K562 (cell line): Measurements from ENCODE around the gene SERPIND1. TPM values are rescaled to one million over a fixed set of nuclear protein-coding genes. Genes with fewer than 3 reads are reported as not detected.

ENCODE experiments used
- ATAC-seq: fragments of 200-7000 bp; cut with Tn5 transposase; 3 replicates; pipeline ENCODE4 v1.9.1; 2020; ENCODE audit warnings: moderate library complexity
- BruUV-seq: library from RNA; stranded (reverse); fragments of 400-500 nt; replicated peaks from 2 replicates; lab custom pipeline; 2021; lab: Mats Ljungman, UMichigan
- CTCF ChIA-PET: fragments of 300-600 bp; formaldehyde crosslinking; extraction: SDS; loops from one replicate; lab custom pipeline; 2021; ENCODE audit warnings: low intra/inter-chr PET ratio; lab: Yijun Ruan, JAX
- POLR2A ChIA-PET: fragments of 300-600, 350-650 bp; sonication (Branson Sonifier 250); formaldehyde crosslinking; extraction: SDS; loops from one replicate; lab custom pipeline; 2021; ENCODE audit warnings: antibody characterized with exemption, inconsistent platforms; lab: Yijun Ruan, JAX
- DNase-seq, 4 experiments: peaks; one replicate each; pipeline versions ENCODE4 v3.0.0 to v3.0.0-alpha.2; 2011 to 2018; ENCODE audit warnings: low spot score in 3 of 4, mixed read lengths in 3 of 4; ENCODE audit errors: extremely low read depth in 1 of 4
- FAIRE-seq: peaks from 2 replicates; lab custom pipeline; 2011; peaks lifted over from hg19 to GRCh38; lab: Jason Lieb, UNC
- H2AFZ ChIP-seq: 2 replicates; pipeline ENCODE4 v1.6.0; 2011; ENCODE audit warnings: low read depth, low read length, control low read depth, inconsistent platforms
- H3K27ac ChIP-seq: fragments of 200-600 bp; 3 replicates; pipeline ENCODE4 v1.8.0; 2011; ENCODE audit warnings: low read depth, mild to moderate bottlenecking, control low read depth, inconsistent platforms, low read length, moderate library complexity, mixed read lengths; ENCODE audit errors: extremely low read depth
- H3K27me3 ChIP-seq, 2 experiments: fragments of 300-600 bp in 1 of 2; 2 replicates in 1 of 2; 3 replicates in 1 of 2; pipeline versions ENCODE4 v1.6.0 to v1.8.0; 2011; ENCODE audit warnings: inconsistent platforms in 2 of 2, low read length in 2 of 2, mild to moderate bottlenecking in 1 of 2, mixed read lengths in 1 of 2, moderate library complexity in 1 of 2; ENCODE audit not compliant: control insufficient read depth in 2 of 2, insufficient read depth in 2 of 2
- H3K36me3 ChIP-seq: fragments of 300-600 bp; 3 replicates; pipeline ENCODE4 v1.8.0; 2011; ENCODE audit warnings: mild to moderate bottlenecking, low read length, inconsistent platforms; ENCODE audit not compliant: control insufficient read depth, insufficient read depth
- H3K4me1 ChIP-seq, 2 experiments: fragments of 200-600 bp in 1 of 2; replicated peaks in 1 of 2; 2 replicates in 1 of 2; 3 replicates in 1 of 2; pipeline versions ENCODE4 v1.5.1 to v1.8.0; 2011; ENCODE audit warnings: inconsistent platforms in 2 of 2, low read length in 2 of 2, mild to moderate bottlenecking in 1 of 2, mixed read lengths in 1 of 2, moderate library complexity in 1 of 2; ENCODE audit not compliant: control insufficient read depth in 2 of 2, insufficient read depth in 2 of 2
- H3K4me2 ChIP-seq: 2 replicates; pipeline ENCODE4 v1.6.1; 2011; ENCODE audit warnings: low read length, control low read depth, inconsistent platforms, mixed read lengths; ENCODE audit not compliant: insufficient read depth
- H3K4me3 ChIP-seq: fragments of 200-600 bp; sonication (generic), shearing (Covaris generic); 2 replicates; pipeline ENCODE4 v1.5.1; 2016; ENCODE audit warnings: control low read depth, inconsistent platforms
- H3K79me2 ChIP-seq: fragments of 200-600 bp; 3 replicates; pipeline ENCODE4 v1.8.0; 2011; ENCODE audit warnings: low read length, inconsistent platforms; ENCODE audit not compliant: control insufficient read depth, insufficient read depth
- H3K9ac ChIP-seq, 2 experiments: 2 replicates each; pipeline versions ENCODE4 v1.6.0 to v1.6.1; 2011; ENCODE audit warnings: low read depth in 2 of 2, low read length in 2 of 2, control low read depth in 1 of 2, inconsistent platforms in 1 of 2, mild to moderate bottlenecking in 1 of 2, mixed read lengths in 1 of 2; ENCODE audit not compliant: insufficient read depth in 1 of 2
- H3K9me1 ChIP-seq: one replicate; pipeline ENCODE4 v1.6.0; 2011; ENCODE audit warnings: inconsistent platforms, mild to moderate bottlenecking, low read length, moderate library complexity; ENCODE audit not compliant: control insufficient read depth, insufficient read depth
- H3K9me3 ChIP-seq: replicated peaks from 2 replicates; pipeline ENCODE4 v1.5.1; 2011; ENCODE audit warnings: low read depth, low read length, inconsistent platforms; ENCODE audit not compliant: control insufficient read depth, insufficient read depth
- H4K20me1 ChIP-seq: replicated peaks from 2 replicates; pipeline ENCODE4 v1.6.1; 2011; ENCODE audit warnings: low read length, inconsistent platforms, mixed read lengths; ENCODE audit not compliant: control insufficient read depth, insufficient read depth
- BRF1 ChIP-seq: IDR thresholded peaks from 3 replicates; pipeline ENCODE4 v1.6.1; 2011; ENCODE audit warnings: borderline replicate concordance, mild to moderate bottlenecking; ENCODE audit not compliant: insufficient read length; ENCODE audit errors: extremely low read depth
- CBFA2T3 ChIP-seq: fragments of 450-650 bp; IDR thresholded peaks from 2 replicates; pipeline ENCODE4 v1.6.1; 2017
- CBX5 ChIP-seq: IDR thresholded peaks from 2 replicates; pipeline ENCODE4 v1.6.1; 2014; ENCODE audit warnings: low read depth, borderline replicate concordance
- ESRRB ChIP-seq: fragments of 250-450 bp; sonication (Bioruptor Pico); IDR thresholded peaks from 2 replicates; pipeline ENCODE4 v1.5.0; 2020; ENCODE audit warnings: mild to moderate bottlenecking, moderate library complexity, borderline replicate concordance
- HDAC1 ChIP-seq, 2 experiments: fragments of 450-650 bp; IDR thresholded peaks; 2 replicates each; pipeline ENCODE4 v1.6.1; 2016 to 2017; ENCODE audit warnings: inconsistent platforms in 1 of 2, mild to moderate bottlenecking in 1 of 2, moderate library complexity in 1 of 2
- LARP7 ChIP-seq: fragments of 450-650 bp; IDR thresholded peaks from 2 replicates; pipeline ENCODE4 v1.6.1; 2016
- MAZ ChIP-seq, 2 experiments: fragments of 450-650 bp in 1 of 2; sonication (generic) in 1 of 2; formaldehyde crosslinking; IDR thresholded peaks in 1 of 2; conservative IDR thresholded peaks in 1 of 2; 2 replicates each; pipeline versions ENCODE4 v1.4.0 to v1.5.0; 2020; ENCODE audit warnings: mild to moderate bottlenecking in 1 of 2, missing genetic modification reagents in 1 of 2
- NCOA4 ChIP-seq: fragments of 450-650 bp; IDR thresholded peaks from 2 replicates; pipeline ENCODE4 v1.6.1; 2018; ENCODE audit warnings: mild to moderate bottlenecking; ENCODE audit not compliant: partially characterized antibody
- NR2C1 ChIP-seq, 2 experiments: fragments of 450-650 bp; IDR thresholded peaks; 2 replicates each; pipeline ENCODE4 v1.6.1; 2017; ENCODE audit warnings: mild to moderate bottlenecking in 2 of 2, antibody characterized with exemption in 1 of 2, inconsistent platforms in 1 of 2, missing compliant biosample characterization in 1 of 2, missing genetic modification characterization in 1 of 2
- TEAD4 ChIP-seq, 2 experiments: sonication (generic) in 1 of 2; formaldehyde crosslinking in 1 of 2; IDR thresholded peaks; 2 replicates each; pipeline versions ENCODE4 v1.6.1 to v1.8.0; 2012 to 2022; ENCODE audit warnings: borderline replicate concordance in 1 of 2, inconsistent platforms in 1 of 2, low read length in 1 of 2, mild to moderate bottlenecking in 1 of 2, missing genetic modification reagents in 1 of 2
- TRIM25 ChIP-seq: fragments of 450-650 bp; IDR thresholded peaks from 2 replicates; pipeline ENCODE4 v1.7.0; 2016; ENCODE audit warnings: borderline replicate concordance
- ZBTB26 ChIP-seq: fragments of 450-650 bp; formaldehyde crosslinking; IDR thresholded peaks from 2 replicates; pipeline ENCODE4 v1.4.0; 2022; ENCODE audit warnings: missing genetic modification characterization
- ZFP1 ChIP-seq: fragments of 450-650 bp; formaldehyde crosslinking; IDR thresholded peaks from 2 replicates; pipeline ENCODE4 v1.4.0; 2020; ENCODE audit warnings: mild to moderate bottlenecking, mixed read lengths
- WGBS: fragments of 100-300 bp; shearing (Covaris generic); methylation state at CpG from one replicate; pipeline ENCODE4 v1.1.6; 2016; ENCODE audit warnings: low coverage, mixed read lengths; ENCODE audit not compliant: insufficient coverage; ENCODE audit errors: missing lambda C conversion rate; 5-methylcytosine and 5-hydroxymethylcytosine counted together
- in situ Hi-C: fragments of 300-500 bp; cut with MboI; formaldehyde crosslinking; loops from 4 replicates; pipeline ENCODE4 v1.15.0; 2018; ENCODE audit warnings: inconsistent platforms, mixed read lengths
- intact Hi-C: fragments of 100-400 bp; cut with micrococcal nuclease; formaldehyde crosslinking; loops from 2 replicates; pipeline ENCODE4 v1.14.2; 2022
- polyA plus RNA-seq, 8 experiments: library from polyadenylated mRNA; depleted of rRNA in 4 of 8; stranded (reverse) in 5 of 8; unstranded in 3 of 8; fragments of >200 nt; fragmentation: Nextera tagmentation in 2 of 8; fragmentation: Illumina TruSeq in 1 of 8; extraction: Ambion mirVana in 2 of 8; extraction: Trizol in 1 of 8; gene quantifications; 2 replicates each; pipeline versions ENCODE4 v1.2.1 to v1.2.3, GENCODE V29; 2011 to 2014; ENCODE audit warnings: inconsistent platforms in 1 of 8, missing spikeins in 1 of 8
- total RNA-seq, 7 experiments: library from RNA; depleted of rRNA in 6 of 7; stranded (reverse); fragments of >200 nt in 6 of 7; fragmentation: Illumina TruSeq in 2 of 7; extraction: Trizol in 2 of 7; gene quantifications; 2 replicates each; pipeline versions ENCODE4 v1.2.1 to v1.2.3, GENCODE V29; 2011 to 2021; ENCODE audit warnings: low replicate concordance in 1 of 7
- TF ChIP-seq, protein P1 (sequence below): fragments of 450-650 bp; IDR thresholded peaks from 2 replicates; pipeline ENCODE4 v1.6.1; 2017; ENCODE audit warnings: antibody characterized with exemption

The SERPIND1 gene
- total and polyA plus RNA-seq, 9 of the 15 experiments (the other 6 are each of a cell fraction or from before 2014, with no cell fraction given), result 0.04 to 0.11 (median 0.09) TPM; not detected in 6

DNA sequence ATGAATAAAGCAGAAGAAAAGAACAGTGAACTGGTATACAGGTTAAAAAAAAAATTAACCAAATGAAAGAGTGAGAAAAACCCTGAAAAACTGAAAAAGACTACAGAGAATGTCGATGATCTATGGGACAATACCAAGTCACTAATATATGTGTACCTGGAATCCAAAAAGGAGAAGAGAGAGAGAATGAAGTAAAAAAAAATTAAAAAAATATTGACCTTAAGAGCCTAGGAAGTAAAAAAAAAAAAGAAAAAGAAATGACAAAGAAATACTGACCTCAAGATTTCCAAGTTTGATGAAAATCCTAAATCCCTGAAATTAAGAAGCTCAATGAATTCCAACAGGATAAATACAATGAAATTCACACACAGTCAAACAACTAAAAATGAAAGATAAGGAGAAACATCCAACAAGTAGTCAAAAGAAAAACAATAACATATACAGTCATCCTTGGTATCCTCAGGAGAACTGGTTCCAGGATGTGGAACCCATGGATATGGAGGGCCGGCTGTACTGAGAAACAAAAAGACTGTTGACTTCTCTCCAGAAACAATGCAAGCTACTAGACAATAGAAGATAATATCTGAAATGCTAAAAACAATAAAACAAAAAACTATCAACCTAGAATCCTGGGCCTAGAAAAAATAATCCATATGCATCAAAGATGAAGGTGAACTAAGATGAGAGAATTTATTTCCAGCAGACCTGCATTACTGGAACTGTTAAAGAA, 33.5 kb upstream of the SERPIND1 start:
- Histone ChIP-seq H3K4me3 (no peak overlapping the region), H4K20me1 (no peaks in the 10 kb centered on the region), H3K27me3 (no peaks in the 10 kb centered on the region), H3K9me1 (peaks cover 5% of the 10 kb centered on the region), H2AFZ (no peak overlapping the region), H3K4me2 (no peak overlapping the region), H3K9ac (no peak overlapping the region), H3K36me3 (peaks cover 53% of the 10 kb centered on the region), H3K27ac (no peak overlapping the region), H3K9me3 (peaks cover 11% of the 10 kb centered on the region), H3K4me1 (no peaks in the 10 kb centered on the region), H3K79me2 (no peaks in the 10 kb centered on the region)
- FAIRE-seq (no peak), ATAC-seq (no peak), DNase-seq (peak in 2 of 4 experiments; percentile 70 to 72)
- ChIA-PET POLR2A (interaction anchor here (0.7 to 2.1 kb wide), 7 partner anchors 9 to 317 kb away, joined by 3 to 10 read pairs (median 3); no protein-coding TSS in a partner anchor), CTCF (interaction anchor here (0.6 to 3.1 kb wide), 5 partner anchors 123 to 1162 kb away, joined by 3 to 24 read pairs (median 4); no protein-coding TSS in a partner anchor)
- WGBS, result 64% methylated on average over 2 of the region's 2 CpGs
- BruUV-seq, result no TSS peak
- intact Hi-C loops (loop anchor here (5.0 kb wide), 4 partner anchors 38 to 323 kb away; no protein-coding TSS in a partner anchor), in situ Hi-C loops (no loop called here)
- TF ChIP-seq BRF1 (no peak), MAZ (CRISPR knock-in tag; conservative IDR thresholded peaks at IDR 0.05 in 1 of 2, IDR thresholded peaks at IDR 0.05 in 1 of 2) (no peak), CBX5 (peak; percentile 98), TEAD4 (IDR thresholded peaks at IDR 0.05; ENCODE audit: low read length) (0 out of 2 replicates have a peak, but pooled peaks have one; percentile 18), TEAD4 (CRISPR knock-in tag; IDR thresholded peaks at IDR 0.05; ENCODE audit: borderline replicate concordance) (no peak), NCOA4 (peak; percentile 75), HDAC1 (IDR thresholded peaks at IDR 0.05) (0 out of 4 replicates have a peak, but pooled peaks of 1 of the 2 experiments have one; percentile 26), ZFP1 (CRISPR knock-in tag) (no peak), CBFA2T3 (no peak), ZBTB26 (CRISPR knock-in tag) (no peak), ESRRB (no peak), NR2C1 (IDR thresholded peaks at IDR 0.05) (0 out of 2 replicates have a peak, but pooled peaks have one; percentile 1), NR2C1 (tag; IDR thresholded peaks at IDR 0.05) (no peak), LARP7 (peak; percentile 98), TRIM25 (peak; percentile 93; the same call in 1 of the 2 replicates)
- TF ChIP-seq, protein P1, sequence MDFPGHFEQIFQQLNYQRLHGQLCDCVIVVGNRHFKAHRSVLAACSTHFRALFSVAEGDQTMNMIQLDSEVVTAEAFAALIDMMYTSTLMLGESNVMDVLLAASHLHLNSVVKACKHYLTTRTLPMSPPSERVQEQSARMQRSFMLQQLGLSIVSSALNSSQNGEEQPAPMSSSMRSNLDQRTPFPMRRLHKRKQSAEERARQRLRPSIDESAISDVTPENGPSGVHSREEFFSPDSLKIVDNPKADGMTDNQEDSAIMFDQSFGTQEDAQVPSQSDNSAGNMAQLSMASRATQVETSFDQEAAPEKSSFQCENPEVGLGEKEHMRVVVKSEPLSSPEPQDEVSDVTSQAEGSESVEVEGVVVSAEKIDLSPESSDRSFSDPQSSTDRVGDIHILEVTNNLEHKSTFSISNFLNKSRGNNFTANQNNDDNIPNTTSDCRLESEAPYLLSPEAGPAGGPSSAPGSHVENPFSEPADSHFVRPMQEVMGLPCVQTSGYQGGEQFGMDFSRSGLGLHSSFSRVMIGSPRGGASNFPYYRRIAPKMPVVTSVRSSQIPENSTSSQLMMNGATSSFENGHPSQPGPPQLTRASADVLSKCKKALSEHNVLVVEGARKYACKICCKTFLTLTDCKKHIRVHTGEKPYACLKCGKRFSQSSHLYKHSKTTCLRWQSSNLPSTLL, result peak; percentile 65; the same call in 1 of the 2 replicates
